GM21576 (cell line): ENCODE measurements around the gene LHX4.

ENCODE experiments used
- ATAC-seq: cut with Tn5 transposase; IDR thresholded peaks from one replicate; pipeline ENCODE4 v1.9.1; 2021; ENCODE audit warnings: mild to moderate bottlenecking, moderate library complexity; ENCODE audit not compliant: unreplicated experiment

Gene LHX4

GRCh38 chr1:180229483-180230415 lies at the start of gene LHX4:
LHX4 (plus strand) TSS chr1:180230264; CDS start chr1:180230530, 266 bp downstream.
- no peak for ATAC-seq

DNA sequence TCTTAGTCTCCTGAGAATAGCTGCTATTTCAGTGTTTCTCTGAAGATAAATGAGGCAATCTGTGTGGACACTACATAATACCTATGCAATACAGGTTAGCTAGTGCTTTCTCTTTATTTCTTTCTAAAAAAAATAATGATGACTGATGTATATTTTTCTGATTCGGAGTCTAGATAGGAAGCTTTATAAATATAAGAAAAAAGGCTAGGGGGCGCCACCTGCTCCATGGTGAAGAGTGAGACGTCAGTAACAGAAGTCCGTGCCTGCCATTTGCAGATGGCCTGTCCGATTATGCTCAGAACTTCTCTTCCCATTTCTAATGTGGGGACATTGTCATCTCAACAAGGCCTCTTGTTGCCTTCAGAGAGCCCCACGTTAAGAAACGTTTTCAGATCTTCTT lies 49.0 kb upstream of the LHX4 start:
- no peak for ATAC-seq

DNA sequence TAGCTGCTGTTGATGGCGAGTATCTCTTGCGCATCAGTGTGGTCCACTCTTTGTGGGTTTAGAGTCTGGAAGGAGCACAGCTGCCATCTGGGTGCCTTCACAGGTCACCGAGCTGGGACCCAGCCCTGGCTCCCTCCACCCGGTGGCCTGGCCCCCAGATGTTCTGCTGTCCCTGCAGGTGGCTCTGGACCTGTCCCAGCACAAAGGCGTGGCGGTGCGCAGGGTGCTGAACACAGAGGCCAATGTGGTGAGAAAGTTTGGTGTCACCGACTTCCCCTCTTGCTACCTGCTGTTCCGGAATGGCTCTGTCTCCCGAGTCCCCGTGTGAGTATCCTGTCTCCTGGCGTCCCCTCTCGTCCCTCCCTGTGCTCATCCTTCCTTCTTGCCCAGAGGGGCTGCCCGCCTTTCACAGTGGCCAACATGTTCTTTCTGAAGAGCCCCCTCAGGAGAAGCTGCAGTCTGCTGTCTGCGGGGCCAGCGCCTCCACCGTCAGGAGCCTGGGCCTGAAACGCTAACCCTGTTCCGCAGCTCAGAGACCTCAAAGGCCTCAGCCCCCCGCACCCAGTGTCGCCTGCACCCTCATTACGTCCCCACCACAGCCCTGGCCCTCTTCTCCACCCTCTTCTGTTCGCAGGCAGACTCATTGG lies 47.9 kb upstream of the LHX4 start:
- no peak for ATAC-seq

DNA sequence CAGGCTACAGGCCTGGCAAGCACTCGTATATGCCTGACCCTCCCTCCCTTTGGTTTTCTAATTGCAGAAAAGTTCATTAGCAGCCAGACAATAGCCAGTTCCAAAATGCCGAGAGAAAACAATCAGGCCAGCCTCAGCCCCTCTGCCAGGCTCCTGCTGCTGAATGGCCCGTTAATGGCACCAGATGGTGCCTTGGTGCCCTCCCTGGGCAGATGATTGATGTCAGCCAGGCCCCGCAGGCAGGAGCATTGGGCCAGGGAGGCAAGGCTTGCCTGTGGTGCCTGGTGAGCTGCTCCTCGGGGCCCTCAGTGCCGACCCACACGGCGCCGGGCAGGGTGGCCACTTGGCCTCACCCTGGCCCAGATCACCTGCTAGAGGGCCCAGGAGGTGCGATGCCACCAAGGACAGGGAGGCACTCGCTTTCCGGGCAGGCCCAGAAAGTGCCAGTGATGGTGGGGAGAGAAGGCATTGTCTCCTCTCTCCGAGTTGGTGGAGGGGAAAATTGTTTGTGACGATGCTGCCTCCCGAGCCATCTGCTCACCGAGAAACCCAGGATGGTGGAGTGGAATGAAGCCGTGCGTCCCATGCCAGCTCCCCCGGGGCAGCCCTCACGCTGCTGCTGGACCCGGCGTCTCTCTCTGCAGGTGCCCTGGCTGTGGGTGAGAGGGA lies 47.3 kb upstream of the LHX4 start:
- no peak for ATAC-seq

DNA sequence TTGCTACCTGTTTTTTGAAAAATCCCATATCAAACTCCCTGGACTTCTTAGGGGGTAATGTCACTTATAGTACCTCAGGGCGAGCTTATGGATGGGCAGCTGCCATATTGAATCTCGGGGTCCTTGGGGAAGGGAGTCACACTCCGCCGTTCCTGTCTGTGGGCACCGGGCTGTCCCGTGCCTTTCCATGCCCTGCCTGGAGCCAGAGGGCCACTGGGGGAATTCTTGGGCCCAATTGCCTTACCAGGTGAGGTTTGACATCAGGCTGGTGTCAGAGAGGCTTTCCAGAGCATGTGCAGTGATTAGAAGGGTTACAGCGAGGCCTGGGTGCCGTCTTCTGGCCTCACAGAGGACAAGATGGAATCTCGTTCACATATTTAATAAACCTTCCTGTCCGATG lies 46.6 kb upstream of the LHX4 start:
- no peak for ATAC-seq

GRCh38 chr1:180184041-180184440 lies 46.0 kb upstream of the LHX4 start:
- ATAC-seq = no peak

- no peak for ATAC-seq
These were observed 44.8 kb upstream of the LHX4 start for GRCh38 chr1:180185281-180185680.

GRCh38 chr1:180185971-180186645 lies 44.0 kb upstream of the LHX4 start:
- no peak for ATAC-seq

GRCh38 chr1:180186831-180187230 lies 43.2 kb upstream of the LHX4 start:
- no peak for ATAC-seq

GRCh38 chr1:180187626-180188025 lies 42.4 kb upstream of the LHX4 start:
- ATAC-seq = no peak

- ATAC-seq = no peak
These were observed 42.0 kb upstream of the LHX4 start for GRCh38 chr1:180188091-180188506.

- ATAC-seq = no peak
These were observed 41.3 kb upstream of the LHX4 start for GRCh38 chr1:180188684-180189175.

GRCh38 chr1:180190091-180190490 lies 40.0 kb upstream of the LHX4 start:
- ATAC-seq = no peak

GRCh38 chr1:180192172-180192571 lies 37.9 kb upstream of the LHX4 start:
- no peak for ATAC-seq

DNA sequence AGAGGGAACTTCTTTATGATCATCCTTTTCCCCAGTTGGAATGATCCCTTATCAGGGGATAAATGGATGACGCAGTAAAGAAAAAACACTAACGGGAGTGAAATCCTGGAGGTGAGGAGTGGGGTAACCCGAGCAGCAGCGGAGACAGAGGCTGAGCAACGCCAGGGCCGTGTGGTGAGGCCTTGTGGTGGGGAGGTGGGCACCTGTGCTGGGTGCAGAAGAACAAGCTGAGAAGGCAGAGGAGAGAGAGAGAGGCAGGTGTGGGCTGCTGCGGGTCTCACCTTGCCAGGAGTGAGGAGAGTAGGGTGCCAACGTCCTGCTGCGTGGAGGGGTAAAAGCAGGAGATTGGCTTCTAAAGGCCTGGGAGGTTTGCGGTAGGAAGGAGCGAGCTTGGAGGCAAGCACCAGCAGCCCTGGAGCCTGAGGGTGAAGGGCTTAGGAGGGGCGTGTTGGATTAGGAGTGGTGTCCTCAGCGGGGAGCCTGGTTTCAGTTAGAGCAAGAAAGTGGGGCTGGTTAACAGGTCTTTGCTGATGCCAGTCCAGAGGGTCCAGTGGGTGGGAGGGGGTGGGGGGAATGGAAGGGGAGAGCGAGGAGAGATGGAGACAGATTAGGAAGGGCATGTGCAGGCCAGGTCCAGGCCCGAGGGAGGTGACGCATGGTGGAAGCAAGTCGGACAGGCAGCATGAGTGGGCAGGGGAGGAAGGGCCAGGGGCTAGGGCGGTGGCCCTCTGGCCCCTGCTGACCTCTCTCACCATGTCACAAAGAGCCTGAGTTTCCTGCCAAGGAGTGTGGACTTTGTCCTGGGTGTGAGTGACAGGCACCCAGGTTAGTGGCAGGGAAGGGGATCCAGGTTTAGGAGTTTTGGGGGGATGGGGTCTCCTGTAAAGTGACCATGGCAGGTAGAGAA lies 36.7 kb upstream of the LHX4 start:
- ATAC-seq = no peak

DNA sequence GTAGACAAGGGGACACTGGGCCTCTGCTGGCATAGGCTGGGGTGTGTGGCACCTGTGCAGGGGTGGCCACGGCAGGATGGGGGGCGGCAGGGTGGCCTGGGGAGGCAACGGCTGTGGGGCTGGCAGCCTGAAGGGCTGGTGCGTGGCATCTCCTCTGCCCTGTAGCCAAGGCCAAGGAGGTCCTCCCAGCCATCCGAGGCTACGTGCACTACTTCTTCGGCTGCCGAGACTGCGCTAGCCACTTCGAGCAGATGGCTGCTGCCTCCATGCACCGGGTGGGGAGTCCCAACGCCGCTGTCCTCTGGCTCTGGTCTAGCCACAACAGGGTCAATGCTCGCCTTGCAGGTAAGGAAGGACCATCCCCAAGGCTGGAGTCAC lies 36.0 kb upstream of the LHX4 start:
- no peak for ATAC-seq

- ATAC-seq = no peak
These were observed 35.4 kb upstream of the LHX4 start for GRCh38 chr1:180194546-180195207.

DNA sequence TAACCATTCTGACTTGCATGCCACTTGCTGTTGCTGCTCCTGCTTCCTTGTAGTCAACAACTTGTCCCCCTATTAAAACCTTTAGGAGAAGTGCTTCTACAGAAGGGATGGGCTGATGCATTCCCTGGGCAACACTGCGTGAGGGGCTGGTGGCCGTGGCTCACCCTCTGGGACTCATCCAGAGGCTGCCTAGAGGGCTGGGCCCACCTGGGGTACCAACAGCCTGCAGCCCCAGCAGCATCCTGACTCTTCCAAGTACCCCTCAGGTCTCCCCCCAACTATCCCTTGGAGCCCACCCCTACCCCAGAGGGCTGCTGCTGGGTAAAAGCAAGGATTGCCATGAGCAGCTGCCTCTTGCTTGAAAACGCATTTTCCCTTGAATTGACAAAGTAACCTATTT lies 34.7 kb upstream of the LHX4 start:
- ATAC-seq = no peak

- no peak for ATAC-seq
These were observed 34.1 kb upstream of the LHX4 start for GRCh38 chr1:180195916-180196315.
